Measurements from ENCODE around the gene OR9I1. TPM values are rescaled to one million over a fixed set of nuclear protein-coding genes. Genes with fewer than 3 reads are reported as not detected.

The OR9I1 gene, protein sequence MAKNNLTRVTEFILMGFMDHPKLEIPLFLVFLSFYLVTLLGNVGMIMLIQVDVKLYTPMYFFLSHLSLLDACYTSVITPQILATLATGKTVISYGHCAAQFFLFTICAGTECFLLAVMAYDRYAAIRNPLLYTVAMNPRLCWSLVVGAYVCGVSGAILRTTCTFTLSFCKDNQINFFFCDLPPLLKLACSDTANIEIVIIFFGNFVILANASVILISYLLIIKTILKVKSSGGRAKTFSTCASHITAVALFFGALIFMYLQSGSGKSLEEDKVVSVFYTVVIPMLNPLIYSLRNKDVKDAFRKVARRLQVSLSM
- polyA plus RNA-seq: not detected in 2 replicates
- polyA minus RNA-seq: not detected in 2 replicates

DNA sequence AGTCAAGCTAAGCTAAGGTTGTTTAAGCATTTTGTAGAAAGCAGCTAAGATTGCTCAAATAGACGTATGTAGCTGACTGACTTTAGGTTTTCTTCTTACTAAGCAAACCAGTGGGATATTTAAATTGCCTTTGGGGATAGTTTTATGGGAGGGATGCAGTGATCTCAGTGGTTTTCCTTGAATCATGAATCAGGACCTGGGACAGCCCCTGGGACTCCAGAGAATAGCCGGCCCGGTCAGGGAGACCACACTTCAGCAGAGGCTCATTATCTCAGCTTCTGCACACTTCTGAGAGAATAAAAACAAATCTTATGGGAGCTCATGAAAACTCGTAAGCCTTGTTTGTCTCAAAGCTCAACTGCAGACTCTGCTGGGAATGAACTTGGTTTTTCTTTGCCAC is at the start of gene OR9I1:
TSS of gene OR9I1 (minus strand) at position 62 of the 400 bp plus-strand sequence. CDS start 6,086 bp downstream, outside the sequence.
- Histone ChIP-seq H3K9me2 (ENCODE audit: insufficient read depth, low read length) (no peaks in the 10 kb centered on the region), H3K27me3 (ENCODE audit: insufficient read depth, low read depth, low read length) (no peaks in the 10 kb centered on the region), H3F3A (ENCODE audit: insufficient read depth, low read length, poor library complexity, severe bottlenecking) (no peaks in the 10 kb centered on the region), H3K4me3 (ENCODE audit: low read length) (no peak within 1 kb of the TSS), H3K36me3 (ENCODE audit: insufficient read depth, low read length) (no peaks in the 10 kb centered on the region), H2AFZ (ENCODE audit: low read depth, low read length) (no peak within 1 kb of the TSS), H3K27ac (ENCODE audit: low read length) (no peak within 1 kb of the TSS), H3K9me3 (ENCODE audit: low read length) (no peaks in the 10 kb centered on the region), H3K9ac (ENCODE audit: low read length) (no peak within 1 kb of the TSS), H3K4me2 (ENCODE audit: low read length) (no peak within 1 kb of the TSS), H3K79me2 (replicated peaks; ENCODE audit: insufficient read depth, low read length) (no peaks in the 10 kb centered on the region), H4K20me1 (ENCODE audit: insufficient read depth) (no peaks in the 10 kb centered on the region)
- TF ChIP-seq RAD21 (conservative IDR thresholded peaks at IDR 0.05) (no peak), MXI1 (conservative IDR thresholded peaks at IDR 0.05; ENCODE audit: poor library complexity, severe bottlenecking) (no peak), SMC3 (conservative IDR thresholded peaks at IDR 0.05; ENCODE audit: poor library complexity) (no peak), EP300 (conservative IDR thresholded peaks at IDR 0.05; ENCODE audit: poor library complexity, severe bottlenecking) (no peak), TAF1 (IDR thresholded peaks at IDR 0.05; ENCODE audit: low read depth) (no peak), POLR2AphosphoS5 (IDR thresholded peaks at IDR 0.05) (no peak), EZH2 (IDR thresholded peaks at IDR 0.05; ENCODE audit: borderline replicate concordance, insufficient read depth, low read length, poor library complexity, severe bottlenecking) (no peak)
- TF ChIP-seq, protein P1, sequence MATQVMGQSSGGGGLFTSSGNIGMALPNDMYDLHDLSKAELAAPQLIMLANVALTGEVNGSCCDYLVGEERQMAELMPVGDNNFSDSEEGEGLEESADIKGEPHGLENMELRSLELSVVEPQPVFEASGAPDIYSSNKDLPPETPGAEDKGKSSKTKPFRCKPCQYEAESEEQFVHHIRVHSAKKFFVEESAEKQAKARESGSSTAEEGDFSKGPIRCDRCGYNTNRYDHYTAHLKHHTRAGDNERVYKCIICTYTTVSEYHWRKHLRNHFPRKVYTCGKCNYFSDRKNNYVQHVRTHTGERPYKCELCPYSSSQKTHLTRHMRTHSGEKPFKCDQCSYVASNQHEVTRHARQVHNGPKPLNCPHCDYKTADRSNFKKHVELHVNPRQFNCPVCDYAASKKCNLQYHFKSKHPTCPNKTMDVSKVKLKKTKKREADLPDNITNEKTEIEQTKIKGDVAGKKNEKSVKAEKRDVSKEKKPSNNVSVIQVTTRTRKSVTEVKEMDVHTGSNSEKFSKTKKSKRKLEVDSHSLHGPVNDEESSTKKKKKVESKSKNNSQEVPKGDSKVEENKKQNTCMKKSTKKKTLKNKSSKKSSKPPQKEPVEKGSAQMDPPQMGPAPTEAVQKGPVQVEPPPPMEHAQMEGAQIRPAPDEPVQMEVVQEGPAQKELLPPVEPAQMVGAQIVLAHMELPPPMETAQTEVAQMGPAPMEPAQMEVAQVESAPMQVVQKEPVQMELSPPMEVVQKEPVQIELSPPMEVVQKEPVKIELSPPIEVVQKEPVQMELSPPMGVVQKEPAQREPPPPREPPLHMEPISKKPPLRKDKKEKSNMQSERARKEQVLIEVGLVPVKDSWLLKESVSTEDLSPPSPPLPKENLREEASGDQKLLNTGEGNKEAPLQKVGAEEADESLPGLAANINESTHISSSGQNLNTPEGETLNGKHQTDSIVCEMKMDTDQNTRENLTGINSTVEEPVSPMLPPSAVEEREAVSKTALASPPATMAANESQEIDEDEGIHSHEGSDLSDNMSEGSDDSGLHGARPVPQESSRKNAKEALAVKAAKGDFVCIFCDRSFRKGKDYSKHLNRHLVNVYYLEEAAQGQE (IDR thresholded peaks at IDR 0.05; ENCODE audit: borderline replicate concordance): no peak
- TF ChIP-seq, protein P2, sequence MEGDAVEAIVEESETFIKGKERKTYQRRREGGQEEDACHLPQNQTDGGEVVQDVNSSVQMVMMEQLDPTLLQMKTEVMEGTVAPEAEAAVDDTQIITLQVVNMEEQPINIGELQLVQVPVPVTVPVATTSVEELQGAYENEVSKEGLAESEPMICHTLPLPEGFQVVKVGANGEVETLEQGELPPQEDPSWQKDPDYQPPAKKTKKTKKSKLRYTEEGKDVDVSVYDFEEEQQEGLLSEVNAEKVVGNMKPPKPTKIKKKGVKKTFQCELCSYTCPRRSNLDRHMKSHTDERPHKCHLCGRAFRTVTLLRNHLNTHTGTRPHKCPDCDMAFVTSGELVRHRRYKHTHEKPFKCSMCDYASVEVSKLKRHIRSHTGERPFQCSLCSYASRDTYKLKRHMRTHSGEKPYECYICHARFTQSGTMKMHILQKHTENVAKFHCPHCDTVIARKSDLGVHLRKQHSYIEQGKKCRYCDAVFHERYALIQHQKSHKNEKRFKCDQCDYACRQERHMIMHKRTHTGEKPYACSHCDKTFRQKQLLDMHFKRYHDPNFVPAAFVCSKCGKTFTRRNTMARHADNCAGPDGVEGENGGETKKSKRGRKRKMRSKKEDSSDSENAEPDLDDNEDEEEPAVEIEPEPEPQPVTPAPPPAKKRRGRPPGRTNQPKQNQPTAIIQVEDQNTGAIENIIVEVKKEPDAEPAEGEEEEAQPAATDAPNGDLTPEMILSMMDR (IDR thresholded peaks at IDR 0.05; ENCODE audit: poor library complexity, severe bottlenecking): no peak

DNA sequence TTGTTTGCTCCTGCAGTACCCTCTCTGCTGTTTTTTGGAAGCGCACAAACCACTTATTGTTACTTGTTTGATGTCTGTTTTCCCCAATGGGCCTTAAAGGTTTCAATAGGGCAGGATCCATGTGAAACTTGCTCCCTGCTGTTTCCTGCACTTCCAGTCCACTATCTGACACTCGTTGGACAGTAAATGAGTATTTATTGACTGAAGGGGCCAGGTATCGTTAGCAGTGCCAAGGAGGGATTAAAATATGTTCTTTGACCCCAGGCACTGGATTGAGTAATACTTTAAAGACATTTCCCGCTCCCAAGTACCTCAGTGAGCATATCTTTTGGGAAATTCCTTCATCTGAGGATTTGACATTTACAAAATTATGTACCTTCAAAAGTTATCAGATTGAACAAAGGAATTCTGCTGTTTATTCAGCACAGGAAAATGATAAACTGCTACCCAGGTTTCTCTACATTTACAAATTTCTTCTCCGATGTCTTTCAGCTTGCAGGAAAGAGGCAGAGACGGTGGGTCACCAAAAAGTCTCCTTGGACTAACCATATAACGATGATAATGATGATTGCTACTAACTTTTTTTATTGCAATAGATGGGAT is 40.3 kb upstream of the OR9I1 start:
- Histone ChIP-seq H3K9me3 (ENCODE audit: low read length) (no peaks in the 10 kb centered on the region), H3K79me2 (replicated peaks; ENCODE audit: insufficient read depth, low read length) (no peaks in the 10 kb centered on the region), H3K9me2 (ENCODE audit: insufficient read depth, low read length) (no peaks in the 10 kb centered on the region), H3K27ac (ENCODE audit: low read length) (no peak overlapping the region), H3K9ac (ENCODE audit: low read length) (no peak overlapping the region), H3K27me3 (ENCODE audit: insufficient read depth, low read depth, low read length) (no peaks in the 10 kb centered on the region), H3F3A (ENCODE audit: insufficient read depth, low read length, poor library complexity, severe bottlenecking) (no peaks in the 10 kb centered on the region), H3K4me2 (ENCODE audit: low read length) (no peak overlapping the region), H4K20me1 (ENCODE audit: insufficient read depth) (no peaks in the 10 kb centered on the region), H3K4me3 (ENCODE audit: low read length) (no peak overlapping the region), H3K36me3 (ENCODE audit: insufficient read depth, low read length) (no peaks in the 10 kb centered on the region), H2AFZ (ENCODE audit: low read depth, low read length) (no peak overlapping the region)
- TF ChIP-seq TAF1 (IDR thresholded peaks at IDR 0.05; ENCODE audit: low read depth): no peak
- TF ChIP-seq, protein P2 (IDR thresholded peaks at IDR 0.05; ENCODE audit: poor library complexity, severe bottlenecking): no peak
- TF ChIP-seq EP300 (conservative IDR thresholded peaks at IDR 0.05; ENCODE audit: poor library complexity, severe bottlenecking): no peak
- TF ChIP-seq RAD21 (conservative IDR thresholded peaks at IDR 0.05): no peak
- no peak for TF ChIP-seq EZH2 (IDR thresholded peaks at IDR 0.05; ENCODE audit: borderline replicate concordance, insufficient read depth, low read length, poor library complexity, severe bottlenecking)
- TF ChIP-seq, protein P1 (IDR thresholded peaks at IDR 0.05; ENCODE audit: borderline replicate concordance): no peak
